ENCODE results near the gene PTPRM.

The PTPRM gene

DNA sequence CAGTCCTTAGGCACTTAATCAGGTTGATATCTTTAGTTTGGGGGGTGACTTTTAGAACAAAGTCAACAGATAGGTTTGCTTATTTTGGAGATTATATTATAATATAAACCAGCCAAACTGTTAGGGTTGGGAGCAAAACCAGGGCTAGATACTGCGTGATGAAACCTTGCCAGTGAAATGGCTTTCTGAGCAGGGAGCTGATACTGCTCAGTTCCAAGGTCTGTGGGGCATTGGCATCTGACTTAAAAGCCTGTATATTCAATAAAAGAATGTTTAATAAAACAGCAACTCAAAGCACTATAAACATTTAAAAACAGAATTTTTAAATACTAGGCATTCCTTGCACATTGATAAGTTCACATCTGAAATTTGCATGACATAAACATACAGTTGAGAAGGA, 19.3 kb downstream of the PTPRM start (continued):
- no peak for TF ChIP-seq SNAI2 (CRISPR knock-in tag; IDR thresholded peaks at IDR 0.05)
- TF ChIP-seq CREB5 (CRISPR knock-in tag; IDR thresholded peaks at IDR 0.05; ENCODE audit: low read depth) = no peak
- no peak for TF ChIP-seq CSDC2 (CRISPR knock-in tag; IDR thresholded peaks at IDR 0.05)
- TF ChIP-seq ZNF565 (CRISPR knock-in tag; conservative IDR thresholded peaks at IDR 0.05; ENCODE audit: low read depth) = no peak
- no peak for TF ChIP-seq OSR1 (CRISPR knock-in tag; IDR thresholded peaks at IDR 0.05)

GRCh38 chr18:7590826-7591560, 23.9 kb downstream of the PTPRM start:
- ATAC-seq = no peak
- no peak for TF ChIP-seq CREB5 (CRISPR knock-in tag; IDR thresholded peaks at IDR 0.05; ENCODE audit: low read depth)
- TF ChIP-seq, protein P1, sequence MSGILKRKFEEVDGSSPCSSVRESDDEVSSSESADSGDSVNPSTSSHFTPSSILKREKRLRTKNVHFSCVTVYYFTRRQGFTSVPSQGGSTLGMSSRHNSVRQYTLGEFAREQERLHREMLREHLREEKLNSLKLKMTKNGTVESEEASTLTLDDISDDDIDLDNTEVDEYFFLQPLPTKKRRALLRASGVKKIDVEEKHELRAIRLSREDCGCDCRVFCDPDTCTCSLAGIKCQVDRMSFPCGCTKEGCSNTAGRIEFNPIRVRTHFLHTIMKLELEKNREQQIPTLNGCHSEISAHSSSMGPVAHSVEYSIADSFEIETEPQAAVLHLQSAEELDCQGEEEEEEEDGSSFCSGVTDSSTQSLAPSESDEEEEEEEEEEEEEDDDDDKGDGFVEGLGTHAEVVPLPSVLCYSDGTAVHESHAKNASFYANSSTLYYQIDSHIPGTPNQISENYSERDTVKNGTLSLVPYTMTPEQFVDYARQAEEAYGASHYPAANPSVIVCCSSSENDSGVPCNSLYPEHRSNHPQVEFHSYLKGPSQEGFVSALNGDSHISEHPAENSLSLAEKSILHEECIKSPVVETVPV (CRISPR knock-in tag; IDR thresholded peaks at IDR 0.05) = no peak
- TF ChIP-seq OSR1 (CRISPR knock-in tag; IDR thresholded peaks at IDR 0.05) = no peak
- TF ChIP-seq TSHZ2 (CRISPR knock-in tag; IDR thresholded peaks at IDR 0.05) = no peak
- no peak for TF ChIP-seq BACH2 (CRISPR knock-in tag; IDR thresholded peaks at IDR 0.05; ENCODE audit: borderline replicate concordance)
- no peak for TF ChIP-seq ZNF565 (CRISPR knock-in tag; conservative IDR thresholded peaks at IDR 0.05; ENCODE audit: low read depth)
- no peak for TF ChIP-seq SNAI2 (CRISPR knock-in tag; IDR thresholded peaks at IDR 0.05)
- TF ChIP-seq ARNTL (CRISPR knock-in tag; IDR thresholded peaks at IDR 0.05; ENCODE audit: borderline replicate concordance, low read depth) = no peak
- TF ChIP-seq POU6F1 (CRISPR knock-in tag; IDR thresholded peaks at IDR 0.05; ENCODE audit: borderline replicate concordance, low read depth) = no peak
- TF ChIP-seq, protein P2, sequence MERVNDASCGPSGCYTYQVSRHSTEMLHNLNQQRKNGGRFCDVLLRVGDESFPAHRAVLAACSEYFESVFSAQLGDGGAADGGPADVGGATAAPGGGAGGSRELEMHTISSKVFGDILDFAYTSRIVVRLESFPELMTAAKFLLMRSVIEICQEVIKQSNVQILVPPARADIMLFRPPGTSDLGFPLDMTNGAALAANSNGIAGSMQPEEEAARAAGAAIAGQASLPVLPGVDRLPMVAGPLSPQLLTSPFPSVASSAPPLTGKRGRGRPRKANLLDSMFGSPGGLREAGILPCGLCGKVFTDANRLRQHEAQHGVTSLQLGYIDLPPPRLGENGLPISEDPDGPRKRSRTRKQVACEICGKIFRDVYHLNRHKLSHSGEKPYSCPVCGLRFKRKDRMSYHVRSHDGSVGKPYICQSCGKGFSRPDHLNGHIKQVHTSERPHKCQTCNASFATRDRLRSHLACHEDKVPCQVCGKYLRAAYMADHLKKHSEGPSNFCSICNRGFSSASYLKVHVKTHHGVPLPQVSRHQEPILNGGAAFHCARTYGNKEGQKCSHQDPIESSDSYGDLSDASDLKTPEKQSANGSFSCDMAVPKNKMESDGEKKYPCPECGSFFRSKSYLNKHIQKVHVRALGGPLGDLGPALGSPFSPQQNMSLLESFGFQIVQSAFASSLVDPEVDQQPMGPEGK (CRISPR knock-in tag; IDR thresholded peaks at IDR 0.05; ENCODE audit: borderline replicate concordance) = no peak
- no peak for TF ChIP-seq ZC3H10 (CRISPR knock-in tag; IDR thresholded peaks at IDR 0.05)
- TF ChIP-seq ZFP3 (CRISPR knock-in tag; IDR thresholded peaks at IDR 0.05) = no peak
- TF ChIP-seq GLIS3 (CRISPR knock-in tag; IDR thresholded peaks at IDR 0.05) = no peak
- no peak for TF ChIP-seq ISL1 (CRISPR knock-in tag; IDR thresholded peaks at IDR 0.05)
- TF ChIP-seq CSDC2 (CRISPR knock-in tag; IDR thresholded peaks at IDR 0.05) = no peak
- TF ChIP-seq ESRRG (CRISPR knock-in tag; IDR thresholded peaks at IDR 0.05) = no peak
- TF ChIP-seq RARB (CRISPR knock-in tag; IDR thresholded peaks at IDR 0.05) = no peak

All from SK-N-SH treated with all-trans-retinoic acid at 6 μM for 48 hours (cell line).